DMS153 treated with DMSO at 0.1 percent for 48 hours (cell line): ENCODE measurements around the gene BORCS8.

ENCODE experiments used
- DNase-seq: peaks from one replicate; lab custom pipeline; 2025; ENCODE audit not compliant: unreplicated experiment; lab: John Stamatoyannopoulos, UW

The BORCS8 gene

GRCh38 chr19:19214159-19214490 is 22.2 kb upstream of the BORCS8 start:
- DNase-seq = no peak

GRCh38 chr19:19213426-19214158 is 21.6 kb upstream of the BORCS8 start:
- no peak for DNase-seq

GRCh38 chr19:19212916-19213315 is 21.0 kb upstream of the BORCS8 start:
- DNase-seq = no peak

- no peak for DNase-seq
Measured at GRCh38 chr19:19211499-19212420, 19.8 kb upstream of the BORCS8 start, which contains the start of gene NCAN. NCAN (plus strand) TSS chr19:19211958; CDS start chr19:19216954, 4,996 bp downstream.

- no peak for DNase-seq
Measured at GRCh38 chr19:19209372-19209771, 17.4 kb upstream of the BORCS8 start.

- no peak for DNase-seq
Measured at GRCh38 chr19:19207637-19208572, 16.0 kb upstream of the BORCS8 start.

- DNase-seq = no peak
Measured at GRCh38 chr19:19206938-19207337, 15.0 kb upstream of the BORCS8 start.

GRCh38 chr19:19205416-19206410 is 13.8 kb upstream of the BORCS8 start:
- DNase-seq = no peak

- no peak for DNase-seq
Measured at GRCh38 chr19:19204181-19204580, 12.2 kb upstream of the BORCS8 start.

GRCh38 chr19:19203012-19203856 is 11.3 kb upstream of the BORCS8 start, which contains the start of gene NR2C2AP:
NR2C2AP (minus strand) TSS chr19:19203414; CDS start chr19:19203060, 354 bp downstream.
- DNase-seq = peak; percentile 91

- DNase-seq = no peak
Measured at GRCh38 chr19:19202707-19203011, 10.7 kb upstream of the BORCS8 start.

GRCh38 chr19:19201697-19202630 is 10.0 kb upstream of the BORCS8 start:
- DNase-seq = no peak

- no peak for DNase-seq
Measured at GRCh38 chr19:19193926-19194325, 2.0 kb upstream of the BORCS8 start.

GRCh38 chr19:19192910-19193423 is 1.0 kb upstream of the BORCS8 start:
- no peak for DNase-seq

GRCh38 chr19:19191768-19192077 is 229 bp downstream of the BORCS8 start:
- DNase-seq = no peak

- no peak for DNase-seq
Measured at GRCh38 chr19:19186742-19187141, 5.2 kb downstream of the BORCS8 start.

- DNase-seq = no peak
Measured at GRCh38 chr19:19185853-19186740, 5.9 kb downstream of the BORCS8 start.
